DND-41 (cell line): ENCODE results near the gene CFAP141.

Experiments used
- ATAC-seq: fragments of 200-7000 bp; cut with Tn5 transposase; 3 replicates; pipeline ENCODE4 v1.9.1; 2021; ENCODE audit warnings: low read depth; ENCODE audit not compliant: insufficient read depth
- DNase-seq: peaks from one replicate; pipeline ENCODE4 v3.0.0-alpha.2; 2020
- H2AFZ ChIP-seq: 2 replicates; pipeline ENCODE4 v1.6.0; 2012; ENCODE audit warnings: low read depth, low read length
- H3K27ac ChIP-seq: 2 replicates; pipeline ENCODE4 v1.5.1; 2012; ENCODE audit warnings: low read length, inconsistent platforms
- H3K27me3 ChIP-seq: fragments of 200-600 bp; sonication (generic); 2 replicates; pipeline ENCODE4 v1.6.0; 2012; ENCODE audit warnings: low read length, mild to moderate bottlenecking, inconsistent platforms; ENCODE audit not compliant: insufficient read depth, poor library complexity
- H3K36me3 ChIP-seq: 2 replicates; pipeline ENCODE4 v1.5.1; 2012; ENCODE audit warnings: low read length, inconsistent platforms; ENCODE audit not compliant: insufficient read depth
- H3K4me1 ChIP-seq: 2 replicates; pipeline ENCODE4 v1.5.1; 2012; ENCODE audit warnings: mild to moderate bottlenecking, low read length; ENCODE audit not compliant: insufficient read depth
- H3K4me2 ChIP-seq: 2 replicates; pipeline ENCODE4 v1.6.0; 2012; ENCODE audit warnings: mild to moderate bottlenecking, moderate library complexity, low read length, inconsistent platforms; ENCODE audit not compliant: insufficient read depth
- H3K4me3 ChIP-seq, 2 experiments: fragments of 200-600 bp in 1 of 2; shearing (Covaris generic) in 1 of 2; 2 replicates each; pipeline ENCODE4 v1.5.1; 2012 to 2016; ENCODE audit warnings: inconsistent platforms in 2 of 2, low read length in 2 of 2, mild to moderate bottlenecking in 2 of 2, low read depth in 1 of 2, moderate library complexity in 1 of 2
- H3K79me2 ChIP-seq: 2 replicates; pipeline ENCODE4 v1.6.0; 2012; ENCODE audit warnings: low read length, inconsistent platforms; ENCODE audit not compliant: insufficient read depth
- H3K9ac ChIP-seq: 2 replicates; pipeline ENCODE4 v1.6.0; 2012; ENCODE audit warnings: low read depth, mild to moderate bottlenecking, inconsistent platforms, low read length, moderate library complexity
- H3K9me3 ChIP-seq: 2 replicates; pipeline ENCODE4 v1.5.1; 2012; ENCODE audit warnings: low read length, moderate library complexity, mild to moderate bottlenecking, inconsistent platforms; ENCODE audit not compliant: insufficient read depth, severe bottlenecking
- H4K20me1 ChIP-seq: 2 replicates; pipeline ENCODE4 v1.6.0; 2012; ENCODE audit warnings: low read length; ENCODE audit not compliant: insufficient read depth
- CTCF ChIP-seq: IDR thresholded peaks from 2 replicates; pipeline ENCODE4 v1.5.1; 2012; ENCODE audit warnings: borderline replicate concordance, low read length, moderate library complexity, mild to moderate bottlenecking; ENCODE audit not compliant: poor library complexity, severe bottlenecking; ENCODE audit errors: extremely low read depth
- EZH2 ChIP-seq: IDR thresholded peaks from 3 replicates; pipeline ENCODE4 v1.6.1; 2012; ENCODE audit warnings: borderline replicate concordance, low read depth, mild to moderate bottlenecking, moderate library complexity, low read length, inconsistent platforms; ENCODE audit not compliant: severe bottlenecking

The CFAP141 gene

GRCh38 chr1:154178911-154179811 is 27.0 kb downstream of the CFAP141 start:
- peaks cover 77% of the 10 kb centered on the region for H4K20me1 ChIP-seq
- no peaks in the 10 kb centered on the region for H3K27me3 ChIP-seq
- H3K79me2 ChIP-seq = peaks cover 90% of the 10 kb centered on the region
- H3K27ac ChIP-seq = no peak overlapping the region
- H3K36me3 ChIP-seq = peaks cover 67% of the 10 kb centered on the region
- no peak overlapping the region for H3K9ac ChIP-seq
- TF ChIP-seq CTCF (no peak), EZH2 (no peak)
- H3K4me1 ChIP-seq = peaks cover 60% of the 10 kb centered on the region
- peak overlapping the region; percentile 92; the same call in 1 of the 2 replicates for H3K4me2 ChIP-seq
- ATAC-seq = no peak
- H3K9me3 ChIP-seq = no peaks in the 10 kb centered on the region
- H2AFZ ChIP-seq = no peak overlapping the region
- peak overlapping the region in 1 of 2 experiments; percentile 1; a peak in 1 of 4 replicates for H3K4me3 ChIP-seq
- no peak for DNase-seq

GRCh38 chr1:154178013-154178412 is 28.1 kb downstream of the CFAP141 start:
- Histone ChIP-seq H3K9me3 (no peaks in the 10 kb centered on the region), H3K27ac (no peak overlapping the region), H4K20me1 (peaks cover 85% of the 10 kb centered on the region), H3K36me3 (peaks cover 76% of the 10 kb centered on the region), H3K4me1 (peaks cover 52% of the 10 kb centered on the region), H3K79me2 (peaks cover 95% of the 10 kb centered on the region), H2AFZ (no peak overlapping the region), H3K27me3 (no peaks in the 10 kb centered on the region), H3K4me2 (peak overlapping the region; percentile 92; the same call in 1 of the 2 replicates), H3K4me3 (no peak overlapping the region; a peak in 1 of 4 replicates), H3K9ac (no peak overlapping the region)
- DNase-seq (no peak), ATAC-seq (no peak)
- no peak for TF ChIP-seq CTCF
- TF ChIP-seq EZH2 = no peak

- H3K4me2 ChIP-seq = peak overlapping the region; percentile 26; the same call in 1 of the 2 replicates
- H3K9me3 ChIP-seq = no peaks in the 10 kb centered on the region
- no peak overlapping the region for H2AFZ ChIP-seq
- H3K4me3 ChIP-seq = no peak overlapping the region
- H4K20me1 ChIP-seq = peaks cover 86% of the 10 kb centered on the region
- no peaks in the 10 kb centered on the region for H3K27me3 ChIP-seq
- ATAC-seq = peak; percentile 56; the same call in 1 of the 3 replicates
- H3K27ac ChIP-seq = no peak overlapping the region
- DNase-seq = no peak
- peaks cover 96% of the 10 kb centered on the region for H3K79me2 ChIP-seq
- H3K9ac ChIP-seq = no peak overlapping the region
- peaks cover 91% of the 10 kb centered on the region for H3K36me3 ChIP-seq
- peaks cover 42% of the 10 kb centered on the region for H3K4me1 ChIP-seq
- TF ChIP-seq EZH2 (no peak), CTCF (no peak)
Observed at GRCh38 chr1:154176337-154176736, 29.8 kb downstream of the CFAP141 start.
